CD14-positive monocyte (primary cell): ENCODE results near the gene MIXL1. TPM values are rescaled to one million over a fixed set of nuclear protein-coding genes. Genes with fewer than 3 reads are reported as not detected.

ENCODE experiments used
- DNase-seq, 3 donors: peaks; one replicate each; pipeline ENCODE4 v3.0.0-alpha.2; 2011 to 2022
- H2AFZ ChIP-seq: 2 replicates; pipeline ENCODE4 v1.6.0; 2012; ENCODE audit warnings: mild to moderate bottlenecking, low read depth, low read length, inconsistent platforms; ENCODE audit not compliant: insufficient read depth, poor library complexity, severe bottlenecking
- H3K27ac ChIP-seq, 2 donors: 1 replicate in 1 of 2; 2 replicates in 1 of 2; pipeline ENCODE4 v1.5.1; 2012 to 2013; ENCODE audit warnings: low read length in 2 of 2, control low read depth in 1 of 2, inconsistent platforms in 1 of 2, low read depth in 1 of 2, mild to moderate bottlenecking in 1 of 2
- H3K27me3 ChIP-seq, 2 donors: one replicate each; pipeline versions ENCODE4 v1.6.0 to v1.6.1; 2011 to 2013; ENCODE audit warnings: low read length in 2 of 2; ENCODE audit not compliant: control insufficient read depth in 2 of 2, insufficient read depth in 2 of 2
- H3K36me3 ChIP-seq, 2 donors: replicated peaks in 1 of 2; 1 replicate in 1 of 2; 2 replicates in 1 of 2; pipeline versions ENCODE4 v1.5.1 to v1.6.1; 2012 to 2013; ENCODE audit warnings: low read length in 2 of 2, control low read depth in 1 of 2, inconsistent platforms in 1 of 2, mild to moderate bottlenecking in 1 of 2; ENCODE audit not compliant: insufficient read depth in 2 of 2, control insufficient read depth in 1 of 2
- H3K4me1 ChIP-seq, 2 donors: 1 replicate in 1 of 2; 2 replicates in 1 of 2; pipeline versions ENCODE4 v1.5.1 to v1.6.1; 2012 to 2013; ENCODE audit warnings: low read length in 2 of 2, control low read depth in 1 of 2, inconsistent platforms in 1 of 2, mild to moderate bottlenecking in 1 of 2, moderate library complexity in 1 of 2; ENCODE audit not compliant: insufficient read depth in 2 of 2, control insufficient read depth in 1 of 2
- H3K4me2 ChIP-seq: replicated peaks from 2 replicates; pipeline ENCODE3; 2012; ENCODE audit warnings: low read length, moderate library complexity, mild to moderate bottlenecking; ENCODE audit not compliant: poor library complexity, severe bottlenecking; ENCODE audit errors: extremely low read depth
- H3K4me3 ChIP-seq, 3 experiments: fragments of 200-600 bp in 1 of 3; sonication (generic) in 1 of 3; replicated peaks in 1 of 3; 1 replicate in 2 of 3; 2 replicates in 1 of 3; pipeline ENCODE4 v1.5.1; 2011 to 2013; ENCODE audit warnings: low read length in 3 of 3, mild to moderate bottlenecking in 3 of 3, control low read depth in 2 of 3, low read depth in 2 of 3, inconsistent platforms in 1 of 3, moderate library complexity in 1 of 3
- H3K79me2 ChIP-seq: 2 replicates; pipeline ENCODE4 v1.6.0; 2012; ENCODE audit warnings: mild to moderate bottlenecking, control low read depth, inconsistent platforms, low read length, moderate library complexity; ENCODE audit not compliant: insufficient read depth
- H3K9ac ChIP-seq: 2 replicates; pipeline ENCODE4 v1.6.0; 2017; ENCODE audit warnings: low read length, mild to moderate bottlenecking; ENCODE audit not compliant: insufficient read depth, poor library complexity, severe bottlenecking
- H3K9me3 ChIP-seq, 2 donors: replicated peaks in 1 of 2; 1 replicate in 1 of 2; 2 replicates in 1 of 2; pipeline versions ENCODE4 v1.5.1 to v1.6.1; 2012 to 2013; ENCODE audit warnings: low read length in 2 of 2, control low read depth in 1 of 2; ENCODE audit not compliant: control insufficient read depth in 1 of 2, insufficient read depth in 1 of 2
- H4K20me1 ChIP-seq: 2 replicates; pipeline ENCODE4 v1.6.0; 2012; ENCODE audit warnings: mild to moderate bottlenecking, low read length, control low read depth, moderate library complexity; ENCODE audit not compliant: insufficient read depth
- H3K27ac Mint-ChIP-seq, 7 donors: one replicate each; pipeline ENCODE4 v1.8.0; 2020; ENCODE audit warnings: mild to moderate bottlenecking in 7 of 7, mixed read lengths in 7 of 7, moderate library complexity in 6 of 7, inconsistent platforms in 2 of 7
- H3K27me3 Mint-ChIP-seq, 3 donors: one replicate each; pipeline ENCODE4 v1.8.0; 2021 to 2022; ENCODE audit warnings: low read depth in 3 of 3, mild to moderate bottlenecking in 3 of 3, mixed read lengths in 3 of 3, moderate library complexity in 3 of 3, inconsistent platforms in 1 of 3
- H3K36me3 Mint-ChIP-seq, 2 donors: one replicate each; pipeline ENCODE4 v1.8.0; 2020; ENCODE audit warnings: mixed read lengths in 2 of 2, inconsistent platforms in 1 of 2, mild to moderate bottlenecking in 1 of 2
- H3K4me1 Mint-ChIP-seq: one replicate; pipeline ENCODE4 v1.8.0; 2020; ENCODE audit warnings: mild to moderate bottlenecking, mixed read lengths
- H3K4me3 Mint-ChIP-seq, 2 donors: one replicate each; pipeline ENCODE4 v1.8.0; 2020; ENCODE audit warnings: mild to moderate bottlenecking in 2 of 2, mixed read lengths in 2 of 2, moderate library complexity in 1 of 2
- H3K9me3 Mint-ChIP-seq, 7 donors: one replicate each; pipeline ENCODE4 v1.8.0; 2020 to 2022; ENCODE audit warnings: mixed read lengths in 7 of 7, mild to moderate bottlenecking in 6 of 7, moderate library complexity in 6 of 7, inconsistent platforms in 2 of 7
- WGBS: methylation state at CpG from one replicate; pipeline ENCODE4 v1.1.5; 2013; ENCODE audit warnings: missing lambda C conversion rate; ENCODE audit not compliant: insufficient coverage; 5-methylcytosine and 5-hydroxymethylcytosine counted together
- intact Hi-C, 2 donors: fragments of 100-400 bp; cut with micrococcal nuclease; formaldehyde crosslinking; loops; one replicate each; pipeline versions ENCODE4 v1.15.0 to v1.15.1; 2023
- polyA plus RNA-seq, 3 donors: library from polyadenylated mRNA; depleted of rRNA in 1 of 3; unstranded in 2 of 3; stranded (reverse) in 1 of 3; fragments of 300-500 nt in 2 of 3; fragments of >200 nt in 1 of 3; fragmentation: Illumina TruSeq in 2 of 3; gene quantifications; 1 replicate in 2 of 3; 2 replicates in 1 of 3; pipeline ENCODE4 v1.2.3, GENCODE V29; 2012 to 2021
- TF ChIP-seq, protein P1 (sequence below): fragments of 200-600 bp; IDR thresholded peaks from one replicate; pipeline ENCODE4 v1.8.0; 2022; ENCODE audit warnings: antibody characterized with exemption, mild to moderate bottlenecking

MIXL1 gene
- polyA plus RNA-seq, 3 donors: not detected

DNA sequence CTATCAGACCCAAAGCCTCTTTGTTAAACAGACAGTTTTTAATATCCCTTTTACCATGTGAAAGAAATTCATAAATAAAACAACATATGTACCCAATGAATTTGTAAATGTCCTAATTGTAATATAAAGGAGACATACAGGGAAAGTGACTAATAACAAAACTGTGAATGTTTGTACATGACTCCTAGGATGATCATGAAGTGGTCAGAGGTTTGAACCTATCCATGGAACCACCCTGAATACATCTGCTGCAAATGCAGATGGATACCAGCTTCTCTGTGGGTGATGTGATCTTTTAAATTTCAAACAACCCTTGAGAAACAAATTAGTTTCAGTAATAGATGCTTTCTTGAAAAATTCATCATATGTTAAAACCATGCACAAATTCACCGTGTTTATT is 20.2 kb upstream of the MIXL1 start:
- no CpG with 5 or more reads among the region's 1 CpG for WGBS
- H3K9ac ChIP-seq: no peak overlapping the region
- H2AFZ ChIP-seq: no peak overlapping the region
- peaks cover 8% of the 10 kb centered on the region for H3K4me1 Mint-ChIP-seq
- no peak overlapping the region for H3K4me3 ChIP-seq
- H3K36me3 ChIP-seq: no peaks in the 10 kb centered on the region
- H3K27ac Mint-ChIP-seq: no peak overlapping the region
- no peaks in the 10 kb centered on the region for H3K9me3 ChIP-seq
- no peaks in the 10 kb centered on the region for H3K79me2 ChIP-seq
- H3K36me3 Mint-ChIP-seq: no peaks in the 10 kb centered on the region
- TF ChIP-seq, protein P1, sequence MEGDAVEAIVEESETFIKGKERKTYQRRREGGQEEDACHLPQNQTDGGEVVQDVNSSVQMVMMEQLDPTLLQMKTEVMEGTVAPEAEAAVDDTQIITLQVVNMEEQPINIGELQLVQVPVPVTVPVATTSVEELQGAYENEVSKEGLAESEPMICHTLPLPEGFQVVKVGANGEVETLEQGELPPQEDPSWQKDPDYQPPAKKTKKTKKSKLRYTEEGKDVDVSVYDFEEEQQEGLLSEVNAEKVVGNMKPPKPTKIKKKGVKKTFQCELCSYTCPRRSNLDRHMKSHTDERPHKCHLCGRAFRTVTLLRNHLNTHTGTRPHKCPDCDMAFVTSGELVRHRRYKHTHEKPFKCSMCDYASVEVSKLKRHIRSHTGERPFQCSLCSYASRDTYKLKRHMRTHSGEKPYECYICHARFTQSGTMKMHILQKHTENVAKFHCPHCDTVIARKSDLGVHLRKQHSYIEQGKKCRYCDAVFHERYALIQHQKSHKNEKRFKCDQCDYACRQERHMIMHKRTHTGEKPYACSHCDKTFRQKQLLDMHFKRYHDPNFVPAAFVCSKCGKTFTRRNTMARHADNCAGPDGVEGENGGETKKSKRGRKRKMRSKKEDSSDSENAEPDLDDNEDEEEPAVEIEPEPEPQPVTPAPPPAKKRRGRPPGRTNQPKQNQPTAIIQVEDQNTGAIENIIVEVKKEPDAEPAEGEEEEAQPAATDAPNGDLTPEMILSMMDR: no peak
- no peak overlapping the region for H3K4me2 ChIP-seq
- no peak overlapping the region for H3K4me3 Mint-ChIP-seq
- H3K27ac ChIP-seq: no peak overlapping the region
- H3K4me1 ChIP-seq: peaks cover 6 to 8% of the 10 kb centered on the region in 2 donors
- H4K20me1 ChIP-seq: no peaks in the 10 kb centered on the region
- intact Hi-C loops: no loop called here
- no peaks in the 10 kb centered on the region for H3K9me3 Mint-ChIP-seq
- H3K27me3 ChIP-seq: no peaks in the 10 kb centered on the region
- peaks cover 0 to 3% (median 2%) of the 10 kb centered on the region in 3 donors for H3K27me3 Mint-ChIP-seq
- DNase-seq: no peak

DNA sequence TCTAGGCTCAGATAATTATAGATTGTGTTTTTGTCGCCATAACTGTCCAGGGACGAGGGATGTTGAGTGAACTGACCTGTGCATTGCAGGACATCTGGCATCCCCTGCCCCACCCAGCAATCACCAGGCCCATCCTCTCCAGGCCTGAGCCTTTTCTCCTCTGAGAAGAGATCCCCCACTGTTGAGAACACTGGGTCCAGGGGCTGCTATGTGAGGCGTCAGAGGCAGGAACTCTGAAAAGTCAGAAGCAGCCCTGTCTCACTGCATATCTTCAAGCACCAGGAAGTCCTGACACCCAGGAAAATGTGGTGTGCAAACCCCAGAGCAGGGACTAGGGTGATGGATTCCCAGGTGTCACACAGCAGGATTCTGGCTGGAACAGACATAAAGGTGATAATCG is 19.8 kb upstream of the MIXL1 start:
- no peaks in the 10 kb centered on the region for H3K36me3 Mint-ChIP-seq
- H3K4me3 ChIP-seq: no peak overlapping the region
- H3K9me3 ChIP-seq: no peaks in the 10 kb centered on the region
- H3K4me1 Mint-ChIP-seq: peaks cover 8% of the 10 kb centered on the region
- no peak overlapping the region for H3K27ac ChIP-seq
- H3K79me2 ChIP-seq: no peaks in the 10 kb centered on the region
- H3K9me3 Mint-ChIP-seq: no peaks in the 10 kb centered on the region
- TF ChIP-seq, protein P1: no peak
- H3K27me3 Mint-ChIP-seq: peaks cover 0 to 5% (median 2%) of the 10 kb centered on the region in 3 donors
- no peaks in the 10 kb centered on the region for H4K20me1 ChIP-seq
- H2AFZ ChIP-seq: peak overlapping the region; percentile 6
- H3K9ac ChIP-seq: no peak overlapping the region
- H3K4me3 Mint-ChIP-seq: no peak overlapping the region
- H3K27ac Mint-ChIP-seq: no peak overlapping the region
- no peak overlapping the region for H3K4me2 ChIP-seq
- intact Hi-C loops: no loop called here
- 100% methylated on average over 2 of the region's 4 CpGs for WGBS
- no peaks in the 10 kb centered on the region for H3K36me3 ChIP-seq
- H3K4me1 ChIP-seq: peaks cover 6 to 8% of the 10 kb centered on the region in 2 donors
- no peaks in the 10 kb centered on the region for H3K27me3 ChIP-seq
- DNase-seq: no peak
